ENCODE results near the gene P2RX1.
A peak's percentile ranks its signal among the peaks of the same experiment; 100 is the strongest.
"Not testable (repeated sequence)": the region's sequence is repeated elsewhere in the genome, so short reads cannot be mapped to it uniquely, and the experiment has no call there.

Gene P2RX1

GRCh38 chr17:3951420-3951819, 35.2 kb upstream of the P2RX1 start:
- no peak for DNase-seq (ENCODE audit: low spot score)

- no peak for DNase-seq (ENCODE audit: low spot score)
Measured at GRCh38 chr17:3951003-3951402, 34.7 kb upstream of the P2RX1 start.

- DNase-seq (ENCODE audit: low spot score) = no peak
Measured at GRCh38 chr17:3950584-3950983, 34.3 kb upstream of the P2RX1 start.

GRCh38 chr17:3949418-3949817, 33.2 kb upstream of the P2RX1 start:
- no peak for DNase-seq (ENCODE audit: low spot score)

GRCh38 chr17:3948551-3948950, 32.3 kb upstream of the P2RX1 start:
- not testable (repeated sequence) for DNase-seq (ENCODE audit: low spot score)

- no peak for DNase-seq (ENCODE audit: low spot score)
Measured at GRCh38 chr17:3947318-3947810, 31.1 kb upstream of the P2RX1 start.

GRCh38 chr17:3946711-3947235, 30.5 kb upstream of the P2RX1 start:
- DNase-seq (ENCODE audit: low spot score) = no peak

GRCh38 chr17:3944485-3945388, 28.5 kb upstream of the P2RX1 start:
- DNase-seq (ENCODE audit: low spot score) = peak; percentile 40

GRCh38 chr17:3943240-3943891, 27.1 kb upstream of the P2RX1 start:
- no peak for DNase-seq (ENCODE audit: low spot score)

- no peak for DNase-seq (ENCODE audit: low spot score)
Measured at GRCh38 chr17:3940965-3941698, 24.9 kb upstream of the P2RX1 start.

- DNase-seq (ENCODE audit: low spot score) = no peak
Measured at GRCh38 chr17:3937359-3937758, 21.1 kb upstream of the P2RX1 start.

- DNase-seq (ENCODE audit: low spot score) = no peak
Measured at GRCh38 chr17:3935825-3936355, 19.6 kb upstream of the P2RX1 start.

GRCh38 chr17:3935140-3935542, 18.9 kb upstream of the P2RX1 start:
- peak; percentile 53 for DNase-seq (ENCODE audit: low spot score)

- no peak for DNase-seq (ENCODE audit: low spot score)
Measured at GRCh38 chr17:3929764-3930163, 13.5 kb upstream of the P2RX1 start.

- no peak for DNase-seq (ENCODE audit: low spot score)
Measured at GRCh38 chr17:3929181-3929580, 12.9 kb upstream of the P2RX1 start.

- DNase-seq (ENCODE audit: low spot score) = no peak
Measured at GRCh38 chr17:3928406-3928805, 12.1 kb upstream of the P2RX1 start.

- no peak for DNase-seq (ENCODE audit: low spot score)
Measured at GRCh38 chr17:3927628-3928340, 11.5 kb upstream of the P2RX1 start.

GRCh38 chr17:3926860-3927627, 10.8 kb upstream of the P2RX1 start:
- no peak for DNase-seq (ENCODE audit: low spot score)

GRCh38 chr17:3925684-3926485, 9.6 kb upstream of the P2RX1 start:
- no peak for DNase-seq (ENCODE audit: low spot score)

All from NAMALWA (cell line).